HG03135 (cell line): Measurements from ENCODE around the gene ELMO1.

ENCODE experiments used
- ATAC-seq: cut with Tn5 transposase; IDR thresholded peaks from one replicate; pipeline ENCODE4 v1.9.1; 2021; ENCODE audit warnings: mild to moderate bottlenecking, moderate library complexity; ENCODE audit not compliant: unreplicated experiment

ELMO1 gene

GRCh38 chr7:37198906-37199485 lies 249.7 kb downstream of the ELMO1 start:
- no peak for ATAC-seq

DNA sequence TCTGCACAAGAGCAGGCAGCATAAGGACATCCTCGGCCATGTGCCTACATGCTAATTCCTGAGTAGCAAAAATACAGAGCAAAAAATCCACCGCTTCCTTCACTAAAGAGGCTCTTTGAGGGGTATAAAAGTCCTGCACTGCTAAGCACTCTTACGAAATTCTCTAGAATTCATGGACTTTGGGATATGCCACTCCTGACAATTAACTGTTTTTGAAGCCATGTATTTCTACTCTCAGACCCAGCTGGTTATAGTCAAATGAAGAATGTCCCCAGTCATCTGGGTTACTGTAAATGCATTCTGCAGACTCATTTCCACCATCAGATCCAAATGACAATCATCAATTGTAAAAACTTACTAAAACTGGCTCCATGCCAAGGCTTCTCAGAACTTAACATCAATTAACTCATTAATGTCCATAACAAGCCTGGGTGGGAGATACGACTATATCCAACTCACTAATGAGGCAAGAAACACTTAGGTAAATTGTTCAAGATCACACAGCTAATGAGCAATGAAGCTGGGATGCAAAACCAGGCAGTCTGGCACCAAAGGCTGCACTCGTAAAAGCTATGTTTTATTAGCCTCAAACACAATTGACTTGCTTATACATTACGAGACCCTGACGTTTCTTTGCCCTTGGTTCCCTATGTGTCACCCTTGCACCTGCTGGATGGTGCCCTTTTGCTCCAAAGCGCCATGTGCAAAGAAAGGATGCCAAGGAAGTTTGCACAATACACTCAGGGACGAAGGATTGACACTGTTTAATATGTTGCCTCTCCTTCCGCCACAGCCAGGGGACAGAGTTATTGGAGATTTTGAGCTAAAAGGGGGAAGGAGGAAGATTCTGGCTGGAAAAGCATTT lies 250.4 kb downstream of the ELMO1 start:
- no peak for ATAC-seq

- no peak for ATAC-seq
Measured at GRCh38 chr7:37197108-37197507, 251.6 kb downstream of the ELMO1 start.

DNA sequence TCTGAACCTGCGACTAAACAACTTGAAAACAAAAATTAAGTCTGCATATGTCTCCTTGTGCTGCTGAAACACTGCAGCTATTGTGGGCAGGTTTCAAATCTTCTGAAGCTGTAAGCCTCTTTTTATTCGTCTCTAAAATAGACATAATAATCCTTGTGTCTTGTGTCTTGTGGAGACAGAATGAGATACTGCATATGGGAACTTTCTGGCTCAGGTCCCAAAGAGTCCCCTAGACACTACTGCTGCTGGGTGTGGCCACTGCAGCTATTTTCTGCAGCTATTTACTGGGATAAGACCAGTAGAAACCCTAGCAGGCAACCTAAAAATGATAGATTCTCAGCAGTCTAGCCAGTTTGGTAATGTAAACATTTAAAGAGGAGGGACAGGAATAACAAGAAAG lies 252.0 kb downstream of the ELMO1 start:
- ATAC-seq, result no peak

- ATAC-seq, result no peak
Measured at GRCh38 chr7:37195388-37195787, 253.3 kb downstream of the ELMO1 start.

DNA sequence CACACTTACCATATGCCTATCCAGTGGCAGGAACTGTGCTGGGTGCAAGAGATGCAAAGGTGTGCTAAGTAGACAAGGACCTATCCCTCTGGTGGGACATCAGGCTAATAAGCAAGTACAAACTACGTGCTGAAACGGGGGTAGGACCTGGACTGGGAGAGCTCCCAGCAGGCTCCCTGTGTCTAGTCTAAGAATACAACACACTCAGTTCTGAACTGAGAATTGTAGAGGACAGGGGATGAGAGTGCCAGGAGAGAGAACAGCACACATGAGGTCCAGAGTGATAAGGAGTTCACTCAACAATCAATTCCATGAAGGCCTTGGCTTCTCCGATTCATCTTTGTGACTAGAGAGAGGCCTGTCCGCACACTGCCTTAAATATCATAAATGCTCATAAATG lies 253.7 kb downstream of the ELMO1 start:
- ATAC-seq, result no peak

- ATAC-seq, result no peak
Measured at GRCh38 chr7:37193775-37194135, 254.9 kb downstream of the ELMO1 start.

DNA sequence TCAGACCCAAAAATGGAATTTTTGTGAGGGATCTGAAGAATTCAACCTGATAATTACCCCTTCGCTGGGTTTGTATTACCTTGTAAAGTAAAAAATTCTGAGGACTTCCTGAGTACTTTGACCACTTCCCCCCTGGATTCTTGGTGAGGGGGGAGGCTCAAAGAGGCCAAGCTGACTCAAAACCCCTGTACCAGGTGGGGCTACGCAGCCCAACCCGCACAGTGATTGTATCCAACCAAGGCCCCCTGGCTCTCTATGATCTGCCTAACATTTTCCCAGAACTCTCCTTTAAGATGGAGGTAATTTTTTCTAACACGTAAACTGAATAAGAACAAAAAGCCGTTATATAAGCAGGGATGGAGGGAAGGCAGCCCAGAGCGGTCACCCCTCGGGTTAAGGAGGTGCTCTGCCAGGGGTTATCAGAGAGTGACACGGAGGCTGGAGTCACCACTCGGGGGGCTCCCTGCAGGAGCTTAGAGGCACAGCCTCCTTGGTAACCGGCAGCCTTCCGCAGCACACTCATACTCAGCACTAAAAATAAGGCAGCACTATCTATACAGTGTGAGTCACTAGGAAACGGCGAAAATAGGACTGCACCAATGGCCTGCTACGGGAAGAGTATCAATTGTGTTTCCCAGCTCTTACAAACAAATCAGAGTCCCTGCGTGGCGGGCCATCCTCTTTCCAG lies 255.4 kb downstream of the ELMO1 start:
- no peak for ATAC-seq

GRCh38 chr7:37191797-37192196 lies 256.9 kb downstream of the ELMO1 start:
- ATAC-seq, result no peak

GRCh38 chr7:37187179-37187578 lies 261.5 kb downstream of the ELMO1 start:
- ATAC-seq, result no peak

- ATAC-seq, result no peak
Measured at GRCh38 chr7:37186753-37187152, 261.9 kb downstream of the ELMO1 start.

GRCh38 chr7:37181550-37181932 lies 267.1 kb downstream of the ELMO1 start:
- no peak for ATAC-seq

GRCh38 chr7:37180828-37181549 lies 267.7 kb downstream of the ELMO1 start:
- ATAC-seq, result no peak

GRCh38 chr7:37176079-37176478 lies 272.6 kb downstream of the ELMO1 start:
- ATAC-seq, result no peak

DNA sequence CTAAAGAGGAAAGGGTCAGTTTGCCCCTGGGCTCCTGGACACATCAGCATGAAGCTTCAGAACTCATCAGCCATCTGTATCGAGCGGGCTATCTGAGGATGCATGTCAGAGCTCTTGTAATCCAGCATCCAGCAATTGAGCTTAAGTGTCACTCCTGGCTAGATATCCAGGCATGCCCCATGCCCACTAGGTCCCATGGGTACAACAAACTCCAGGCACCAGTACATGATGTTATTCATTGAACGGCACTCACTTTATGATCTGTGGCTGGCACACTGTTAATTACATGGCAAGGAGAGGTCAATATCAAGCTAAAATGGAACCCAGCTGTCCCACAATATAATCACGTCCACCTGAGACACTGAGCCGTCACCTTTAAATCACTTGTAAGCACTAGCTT lies 274.2 kb downstream of the ELMO1 start:
- ATAC-seq, result no peak

GRCh38 chr7:37173670-37174069 lies 275.0 kb downstream of the ELMO1 start:
- ATAC-seq, result no peak

GRCh38 chr7:37162106-37162505 lies 286.6 kb downstream of the ELMO1 start:
- no peak for ATAC-seq

DNA sequence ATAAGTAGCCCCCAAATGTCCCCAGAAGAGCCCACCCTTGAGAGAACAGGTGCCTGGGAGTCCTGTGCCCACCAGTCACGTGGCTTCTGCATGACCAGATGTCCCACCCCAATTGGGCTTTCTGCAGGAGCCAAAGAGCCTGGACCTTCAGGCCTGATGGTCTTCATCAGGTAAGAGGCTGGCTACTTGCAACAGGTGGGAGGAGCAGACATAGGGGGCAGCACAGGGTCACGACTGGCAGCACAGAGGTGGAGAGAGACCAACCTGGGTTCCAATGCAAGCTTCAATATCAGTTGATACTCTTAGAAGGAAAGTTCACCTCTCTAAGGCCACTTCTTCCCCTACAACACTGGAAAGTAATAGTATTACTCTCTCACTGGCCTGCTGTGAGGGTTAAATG lies 288.0 kb downstream of the ELMO1 start:
- ATAC-seq, result no peak

DNA sequence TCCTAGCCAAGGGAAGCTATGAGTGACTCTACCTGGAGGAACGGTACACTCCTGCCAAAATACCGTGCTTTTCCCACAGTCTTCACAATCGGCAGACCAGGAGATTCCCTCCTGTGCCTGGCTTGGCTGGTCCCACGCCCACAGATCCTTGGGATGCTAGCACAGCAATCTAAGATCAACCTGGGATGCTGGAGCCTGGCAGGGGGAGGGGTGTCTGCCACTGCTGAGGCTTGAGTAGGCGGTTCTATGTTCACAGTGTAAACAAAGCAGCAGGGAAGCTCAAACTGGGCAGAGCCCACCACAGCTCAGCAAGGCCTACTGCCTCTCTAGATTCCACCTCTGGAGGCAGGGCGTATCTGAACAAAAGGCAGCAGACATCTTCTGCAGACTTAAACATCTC lies 295.3 kb downstream of the ELMO1 start:
- ATAC-seq, result no peak

DNA sequence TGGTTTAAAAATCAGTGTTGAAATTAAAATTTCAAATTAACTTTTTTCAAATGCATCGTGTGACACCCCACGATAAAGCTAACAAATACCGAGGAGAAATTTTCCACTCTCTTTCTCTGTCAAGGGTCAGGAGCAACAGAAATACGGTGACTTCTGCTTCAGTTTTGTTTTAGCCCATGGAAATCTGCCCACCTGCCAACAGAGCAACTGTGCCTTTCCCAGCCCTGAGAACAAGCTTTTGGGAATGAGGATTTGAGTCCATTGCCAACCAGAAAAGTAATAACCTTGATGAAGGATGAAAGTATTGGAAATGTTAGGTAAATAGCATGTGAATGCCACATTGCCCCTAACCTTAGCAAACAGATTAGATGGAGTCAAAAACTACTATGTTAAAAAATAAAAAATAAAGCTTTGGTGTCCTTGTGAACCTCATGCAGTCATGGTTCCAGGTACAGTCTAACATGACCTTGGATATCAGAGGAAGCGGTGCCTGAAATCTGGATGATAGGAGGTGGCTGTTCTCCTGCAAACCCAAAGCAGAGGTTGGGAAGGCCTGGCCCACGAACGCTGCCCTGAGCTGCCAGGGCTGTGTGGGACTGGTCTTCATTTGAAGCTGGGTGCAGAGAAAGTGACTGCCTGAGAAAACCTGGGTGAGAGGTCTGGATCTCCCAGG lies 296.8 kb downstream of the ELMO1 start:
- no peak for ATAC-seq

GRCh38 chr7:37150856-37151255 lies 297.8 kb downstream of the ELMO1 start:
- no peak for ATAC-seq
